HG03521 (cell line): ENCODE measurements around the gene SKP1.

Experiments used
- ATAC-seq: cut with Tn5 transposase; IDR thresholded peaks from one replicate; pipeline ENCODE4 v1.9.1; 2021; ENCODE audit warnings: mild to moderate bottlenecking, moderate library complexity; ENCODE audit not compliant: unreplicated experiment

The SKP1 gene

GRCh38 chr5:134130239-134130945 is 46.4 kb downstream of the SKP1 start:
- no peak for ATAC-seq

DNA sequence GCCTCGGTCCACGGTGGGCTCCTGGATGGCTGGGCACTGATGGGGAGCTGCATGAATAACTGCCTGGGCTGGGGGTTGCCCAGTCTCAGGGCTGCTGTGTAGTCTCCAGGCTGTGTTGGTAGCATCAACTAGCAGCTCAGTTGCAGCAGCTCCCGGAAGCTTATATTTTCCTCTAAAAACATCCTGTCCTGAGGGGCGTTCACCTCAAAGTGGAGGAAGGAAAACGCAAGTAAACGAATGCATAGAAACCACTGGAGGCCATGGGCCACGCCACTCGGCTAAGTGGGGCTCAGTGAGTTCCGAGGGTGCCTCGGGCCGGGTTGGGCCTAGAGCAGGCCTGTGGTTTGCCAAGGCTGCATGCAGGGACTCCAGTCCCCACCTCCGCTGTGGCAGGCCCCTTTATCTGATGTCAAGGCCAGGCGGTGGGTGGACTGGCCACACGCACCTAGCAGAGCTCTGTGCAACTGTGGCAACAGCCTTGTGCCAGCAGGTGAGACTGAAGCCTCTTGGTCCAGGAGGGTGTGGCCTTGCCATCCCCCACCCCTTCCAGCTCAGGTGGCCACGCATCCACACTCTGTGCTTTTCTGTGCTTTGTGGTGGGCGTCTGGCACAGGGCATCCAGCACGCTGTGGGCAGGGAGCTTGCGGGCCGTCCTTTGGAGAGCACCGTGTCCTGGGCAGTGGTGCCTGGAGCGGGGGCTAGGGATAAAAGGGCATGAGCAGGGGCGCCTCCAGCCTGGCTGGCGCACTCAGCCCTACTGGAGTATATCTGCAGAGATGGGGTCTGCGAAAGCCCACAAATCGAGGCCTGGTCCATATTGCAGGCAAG is 47.1 kb downstream of the SKP1 start:
- no peak for ATAC-seq

DNA sequence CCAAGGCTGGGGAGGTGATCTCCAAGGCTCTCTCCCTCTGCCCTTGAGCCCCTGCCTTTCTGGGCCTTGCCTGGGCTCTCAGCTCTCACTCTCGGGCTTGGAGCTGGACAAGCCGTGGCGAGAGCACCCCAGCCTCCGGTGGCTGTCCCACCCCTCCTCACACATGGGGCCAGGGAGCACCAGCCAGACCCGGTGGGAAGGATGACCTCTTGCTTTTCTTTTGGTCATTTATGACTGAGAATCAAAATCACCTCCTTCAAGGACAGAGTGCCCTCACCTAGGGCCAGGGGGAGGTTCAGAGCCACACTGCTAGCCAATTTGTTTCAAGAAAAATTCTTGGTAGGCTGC is 48.1 kb downstream of the SKP1 start:
- no peak for ATAC-seq

DNA sequence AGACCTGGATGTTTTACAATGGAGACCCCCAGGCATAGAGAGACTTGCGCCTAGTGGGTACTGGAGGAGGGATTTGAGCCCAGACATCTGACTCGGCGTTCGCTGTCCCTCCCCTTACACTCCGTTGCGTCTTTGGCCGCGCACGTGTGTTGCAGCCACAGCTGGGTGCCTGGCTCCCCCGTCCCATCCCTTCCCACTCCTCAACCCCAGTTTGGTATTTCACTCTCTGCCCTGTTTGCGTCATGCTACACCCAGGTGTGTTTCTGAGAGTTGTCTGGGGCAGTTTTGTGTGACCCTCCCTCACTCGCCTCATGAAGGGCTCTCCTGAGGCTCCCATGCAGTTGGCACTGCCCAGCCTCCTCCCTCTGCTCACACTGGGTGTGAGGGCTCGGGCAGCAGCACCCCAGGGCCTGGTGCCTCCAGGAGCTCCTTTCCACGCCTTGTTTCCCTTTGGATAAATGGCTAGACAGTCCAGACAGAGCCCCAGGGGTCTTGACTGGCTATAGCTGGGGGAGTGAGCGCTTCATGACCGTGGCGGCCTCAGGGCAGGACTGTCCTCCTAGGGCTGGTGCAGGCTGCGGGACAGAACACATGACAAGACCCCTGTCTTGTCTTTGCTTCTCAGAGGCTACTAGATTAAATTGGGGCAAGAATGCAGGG is 48.6 kb downstream of the SKP1 start:
- ATAC-seq: no peak

- no peak for ATAC-seq
These were observed 49.3 kb downstream of the SKP1 start for GRCh38 chr5:134127376-134127861.

- ATAC-seq: no peak
These were observed 51.4 kb downstream of the SKP1 start for GRCh38 chr5:134125039-134126015.

DNA sequence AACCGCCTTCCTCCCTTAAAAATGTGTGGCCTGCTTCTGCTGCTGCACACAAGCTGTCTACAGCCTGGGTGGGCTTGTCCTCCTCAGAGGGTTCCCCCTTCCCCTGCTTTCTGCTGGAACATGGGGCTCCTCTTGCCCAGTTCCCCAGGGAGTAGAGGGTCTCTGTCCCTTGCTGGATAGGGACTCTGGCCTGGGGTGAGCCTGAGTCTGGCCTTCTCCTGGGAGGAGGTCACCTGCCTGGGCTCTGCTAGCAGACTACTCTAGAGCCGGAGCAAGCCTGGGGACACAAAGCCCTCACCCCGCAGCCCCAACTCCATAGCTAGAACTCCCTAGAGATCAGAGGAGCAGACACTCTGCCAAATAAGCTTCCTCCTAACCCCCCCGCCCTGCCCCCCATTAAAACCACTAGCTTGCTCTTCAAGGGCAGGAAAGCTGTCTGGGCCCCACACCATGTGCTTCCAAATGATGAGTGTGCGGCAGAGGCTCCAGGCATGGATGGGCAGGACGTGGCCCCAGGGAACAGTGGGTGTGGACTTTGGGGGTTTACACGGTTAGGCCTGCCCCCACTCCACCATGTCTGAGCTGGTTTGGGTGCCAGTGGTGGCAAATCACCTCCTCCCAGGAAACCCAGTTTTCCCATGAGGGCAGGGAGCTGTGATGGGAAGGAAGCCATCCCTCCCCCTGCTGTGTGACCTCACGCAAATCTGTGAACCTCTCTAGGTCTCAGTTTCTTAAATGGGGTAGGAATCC is 52.3 kb downstream of the SKP1 start:
- no peak for ATAC-seq

DNA sequence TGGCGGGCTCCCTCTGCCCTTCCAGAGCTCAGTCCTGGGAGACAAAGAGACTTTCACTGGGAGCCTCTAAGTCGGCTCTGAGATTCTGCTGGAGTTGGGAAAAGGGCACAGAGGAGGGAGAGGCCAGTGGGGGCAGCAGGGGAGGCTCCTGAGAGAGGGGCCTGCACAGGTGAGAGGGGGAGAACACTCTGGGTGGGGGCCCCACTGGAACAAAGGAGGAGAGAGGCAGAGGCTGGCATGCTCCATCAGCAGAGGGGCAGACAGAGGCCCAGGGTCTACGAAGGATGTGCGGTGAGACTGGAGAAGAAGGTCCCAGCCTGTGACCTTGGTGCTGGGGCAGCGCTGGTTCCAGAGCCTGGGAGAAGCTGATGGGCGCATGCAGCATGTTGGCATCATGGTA is 53.4 kb downstream of the SKP1 start:
- ATAC-seq: no peak

- ATAC-seq: no peak
These were observed 54.2 kb downstream of the SKP1 start for GRCh38 chr5:134122530-134122929.

- no peak for ATAC-seq
These were observed 56.2 kb downstream of the SKP1 start for GRCh38 chr5:134120386-134121138.

GRCh38 chr5:134119720-134120119 is 57.0 kb downstream of the SKP1 start:
- no peak for ATAC-seq

- no peak for ATAC-seq
These were observed 58.4 kb downstream of the SKP1 start for GRCh38 chr5:134118212-134118835.

DNA sequence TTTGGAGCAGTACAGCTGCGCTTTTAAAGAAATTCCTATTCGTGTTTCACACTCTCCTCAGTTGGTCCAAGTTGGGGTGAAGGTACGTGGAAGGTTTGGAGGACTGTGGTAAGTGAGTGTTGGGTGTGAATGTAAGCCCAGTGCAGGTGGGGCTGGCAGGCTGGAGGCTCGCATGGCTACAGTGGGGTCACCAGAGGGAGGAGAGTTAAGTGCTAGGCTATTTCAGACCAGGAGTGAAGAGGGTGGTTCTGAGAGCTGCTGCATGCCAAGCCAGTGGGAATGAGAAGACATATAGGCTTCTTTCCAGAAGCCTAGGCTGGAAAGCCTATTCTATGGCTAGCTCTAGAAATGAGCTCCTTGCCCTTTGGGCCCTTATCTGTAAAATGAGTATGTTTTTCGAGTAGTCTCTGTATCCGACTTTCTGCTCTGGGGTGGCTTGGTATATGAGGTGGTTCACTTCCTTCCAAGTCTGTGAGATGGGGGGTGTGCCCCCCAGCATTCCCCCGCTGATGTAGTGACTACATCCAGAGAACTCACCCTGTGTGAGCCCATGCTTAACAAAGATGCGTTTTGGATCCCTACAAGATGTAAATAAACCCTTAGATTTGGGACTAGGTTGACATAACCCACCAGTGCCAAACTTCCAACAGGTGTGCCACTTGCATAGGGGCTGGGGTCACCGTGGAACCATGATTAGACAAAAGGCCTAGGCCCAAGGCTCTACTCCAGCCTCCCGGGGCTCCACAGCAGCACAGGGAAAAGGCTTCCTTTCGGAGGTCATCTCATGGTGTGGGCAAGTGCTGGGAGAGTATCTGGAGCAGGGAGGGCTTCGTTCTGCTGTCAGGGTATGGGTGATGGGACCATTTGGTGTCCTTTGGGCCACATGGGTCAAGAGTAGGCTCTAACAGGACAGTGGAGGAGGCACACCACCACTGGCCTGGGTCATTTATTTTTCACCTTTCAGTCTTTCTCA is 59.7 kb downstream of the SKP1 start:
- ATAC-seq: no peak

DNA sequence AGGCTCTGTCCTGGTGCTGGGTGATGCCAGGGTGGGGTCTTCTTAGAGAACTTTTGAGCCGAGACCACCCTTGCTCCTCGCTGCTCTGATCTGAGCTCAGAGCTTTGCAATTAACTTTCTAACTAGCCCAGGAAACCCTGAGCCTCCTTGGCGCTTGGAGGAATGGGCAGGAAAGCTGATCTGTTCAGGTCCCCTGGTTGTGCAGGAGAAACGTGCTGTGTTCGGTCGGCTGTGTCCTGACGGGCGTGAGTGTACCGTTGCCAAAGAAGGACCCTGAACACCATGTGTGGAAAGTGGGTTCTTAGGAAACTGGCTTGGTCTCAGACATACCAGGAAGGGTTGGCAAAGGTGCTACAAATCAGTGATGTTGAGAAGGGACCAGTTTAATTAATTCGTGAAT is 60.5 kb downstream of the SKP1 start:
- no peak for ATAC-seq

DNA sequence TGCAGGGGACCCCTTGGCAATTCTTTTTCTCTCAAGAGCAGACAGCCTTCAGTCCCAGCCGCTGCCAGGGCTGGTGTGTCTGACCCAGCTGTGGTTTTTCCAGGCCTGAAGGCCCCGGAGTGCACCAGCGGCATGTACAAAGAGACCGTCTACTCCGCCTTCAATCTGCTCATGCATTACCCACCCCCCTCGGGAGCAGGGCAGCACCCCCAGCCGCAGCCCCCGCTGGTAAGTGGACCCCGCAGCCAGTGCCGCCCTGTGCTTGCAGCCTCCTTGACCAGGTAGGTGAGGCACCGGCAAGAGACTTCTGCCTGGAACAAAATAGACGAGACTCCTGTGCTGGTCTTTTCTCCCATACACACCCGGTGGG is 61.0 kb downstream of the SKP1 start:
- no peak for ATAC-seq

GRCh38 chr5:134114886-134115805 is 61.6 kb downstream of the SKP1 start:
- ATAC-seq: peak; percentile 11
